ENCODE measurements around the gene GRM7. TPM values are rescaled to one million over a fixed set of nuclear protein-coding genes. Genes with fewer than 3 reads are reported as not detected.

The GRM7 gene
- total and polyA plus RNA-seq, 12 donors, result 0.27 to 7.8 (median 3.2) TPM; not detected in 3

GRCh38 chr3:7789324-7789723 lies 928.4 kb downstream of the GRM7 start:
- intact Hi-C loops (cut with DNase I), result no loop called here
- Histone ChIP-seq H3K9me3 (replicated peaks in 1 of 3) (no peaks in the 10 kb centered on the region), H3K27ac (no peak overlapping the region), H3K36me3 (replicated peaks in 1 of 2) (no peaks in the 10 kb centered on the region), H3K4me3 (no peak overlapping the region), H3K4me1 (replicated peaks in 1 of 2) (no peaks in the 10 kb centered on the region), H3K27me3 (no peaks in the 10 kb centered on the region)
- no peak for TF ChIP-seq POLR2A (IDR thresholded peaks at IDR 0.05)
- no peak for TF ChIP-seq CTCF (IDR thresholded peaks at IDR 0.05)
- WGBS, 4 donors, result 74 to 86% (median 81%) methylated on average over 7 of the region's 7 CpGs
- no peak for DNase-seq

GRCh38 chr3:7790141-7790540 lies 929.2 kb downstream of the GRM7 start:
- 74 to 85% (median 78%) methylated on average over 3 of the region's 3 CpGs for WGBS, 4 donors

More at GRCh38 chr3:7790141-7790540, 929.2 kb downstream of the GRM7 start:
- DNase-seq, result no peak
- H3K4me3 ChIP-seq, result no peak overlapping the region
- H3K9me3 ChIP-seq (replicated peaks in 1 of 3), result no peaks in the 10 kb centered on the region
- H3K27ac ChIP-seq, result no peak overlapping the region
- H3K36me3 ChIP-seq (replicated peaks in 1 of 2), result no peaks in the 10 kb centered on the region
- H3K27me3 ChIP-seq, result no peaks in the 10 kb centered on the region
- intact Hi-C loops (cut with DNase I), result loop anchor here in 1 of 2 donors (10.0 kb wide), 1 partner anchor 325 kb away; no protein-coding TSS in a partner anchor
- no peak for TF ChIP-seq POLR2A (IDR thresholded peaks at IDR 0.05)
- TF ChIP-seq CTCF (IDR thresholded peaks at IDR 0.05), result no peak
- H3K4me1 ChIP-seq (replicated peaks in 1 of 2), result no peaks in the 10 kb centered on the region

All from adrenal gland (tissue), 12 donors.